ENCODE measurements around the gene DPPA5.
"Not testable (repeated sequence)": the region's sequence is repeated elsewhere in the genome, so short reads cannot be mapped to it uniquely, and the experiment has no call there.

DPPA5 gene, protein sequence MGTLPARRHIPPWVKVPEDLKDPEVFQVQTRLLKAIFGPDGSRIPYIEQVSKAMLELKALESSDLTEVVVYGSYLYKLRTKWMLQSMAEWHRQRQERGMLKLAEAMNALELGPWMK

DNA sequence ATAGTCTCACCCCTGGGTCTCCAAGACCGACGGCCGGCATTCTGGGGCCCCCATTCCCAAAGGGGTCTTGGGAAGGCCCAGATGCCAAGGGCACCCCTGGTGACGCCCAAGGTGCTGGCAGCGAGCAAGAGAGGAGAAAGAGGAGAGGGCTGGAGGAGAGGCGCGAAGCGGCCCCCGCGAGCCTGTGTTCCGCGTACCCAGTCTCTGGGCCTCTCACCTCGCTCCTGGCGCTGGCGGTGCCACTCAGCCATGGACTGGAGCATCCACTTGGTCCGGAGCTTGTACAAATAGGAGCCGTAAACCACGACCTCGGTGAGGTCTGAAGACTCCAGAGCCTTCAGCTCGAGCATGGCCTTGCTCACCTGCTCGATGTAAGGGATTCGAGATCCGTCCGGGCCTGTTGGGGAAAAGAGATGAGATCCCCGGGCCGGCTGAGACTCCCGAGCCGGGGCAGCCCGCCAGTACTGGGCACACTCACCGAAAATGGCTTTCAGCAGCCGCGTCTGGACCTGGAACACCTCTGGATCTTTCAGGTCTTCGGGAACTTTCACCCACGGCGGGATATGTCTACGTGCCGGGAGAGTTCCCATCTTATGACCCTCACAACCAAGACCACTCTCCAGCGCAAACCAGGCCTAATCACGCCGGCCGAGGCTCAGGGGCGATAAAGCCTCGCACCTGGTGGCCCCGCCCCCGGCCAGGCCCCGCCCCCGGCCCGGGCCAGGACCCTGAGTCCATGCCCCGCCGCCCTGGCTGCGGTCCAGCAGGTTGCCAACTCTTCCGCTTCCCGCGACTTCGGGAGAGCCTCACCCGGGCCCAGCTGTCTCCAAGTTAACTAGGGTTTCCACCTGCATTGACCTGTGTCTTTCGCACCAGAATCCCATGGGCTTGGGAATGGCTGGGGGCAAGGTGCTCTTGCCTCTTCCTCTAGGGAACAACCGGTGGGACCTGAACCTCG is at the start of gene DPPA5:
TSS of gene DPPA5 (minus strand) at position 641 of the 958 bp plus-strand sequence. CDS start at position 590, 51 bp downstream.
- DNase-seq (ENCODE audit: low spot score), result no peak

DNA sequence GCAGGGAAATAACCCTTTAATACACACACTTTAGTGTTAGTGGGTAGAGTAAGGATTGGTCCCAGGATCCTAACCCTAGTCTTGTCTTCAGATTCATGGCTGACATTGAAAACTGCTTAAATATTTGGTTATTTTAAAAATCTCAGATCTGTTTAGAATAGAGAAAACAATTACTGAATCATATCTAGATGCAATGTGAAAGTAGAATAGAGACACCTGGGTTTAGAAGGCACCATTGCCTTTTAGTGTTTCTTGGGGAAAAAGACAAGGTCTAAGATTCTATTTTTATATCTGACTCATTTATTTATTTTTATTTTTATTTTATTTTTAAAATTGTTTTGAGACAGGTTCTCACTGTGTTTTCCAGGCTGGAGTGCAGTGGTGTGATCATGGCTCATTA is 46.6 kb upstream of the DPPA5 start:
- no peak for DNase-seq (ENCODE audit: low spot score)

DNA sequence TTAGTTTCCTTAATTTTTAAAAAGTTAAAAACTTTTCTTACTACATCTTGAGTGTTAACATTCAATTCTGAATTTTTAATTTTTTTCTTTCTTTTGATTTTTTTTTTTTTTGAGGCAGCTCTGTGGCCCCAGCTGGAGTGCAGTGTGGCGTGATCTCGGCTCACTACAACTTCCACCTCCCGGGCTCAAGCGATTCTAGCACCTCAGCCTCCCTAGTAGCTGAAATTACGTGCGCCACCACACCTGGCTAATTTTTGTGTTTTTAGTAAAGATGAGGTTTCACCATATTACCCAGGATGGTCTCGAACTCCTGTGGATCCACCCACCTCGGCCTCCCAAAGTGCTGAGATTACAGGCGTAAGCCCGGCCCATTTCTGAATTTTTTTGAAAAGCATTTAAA is 41.8 kb upstream of the DPPA5 start:
- no peak for DNase-seq (ENCODE audit: low spot score)

DNA sequence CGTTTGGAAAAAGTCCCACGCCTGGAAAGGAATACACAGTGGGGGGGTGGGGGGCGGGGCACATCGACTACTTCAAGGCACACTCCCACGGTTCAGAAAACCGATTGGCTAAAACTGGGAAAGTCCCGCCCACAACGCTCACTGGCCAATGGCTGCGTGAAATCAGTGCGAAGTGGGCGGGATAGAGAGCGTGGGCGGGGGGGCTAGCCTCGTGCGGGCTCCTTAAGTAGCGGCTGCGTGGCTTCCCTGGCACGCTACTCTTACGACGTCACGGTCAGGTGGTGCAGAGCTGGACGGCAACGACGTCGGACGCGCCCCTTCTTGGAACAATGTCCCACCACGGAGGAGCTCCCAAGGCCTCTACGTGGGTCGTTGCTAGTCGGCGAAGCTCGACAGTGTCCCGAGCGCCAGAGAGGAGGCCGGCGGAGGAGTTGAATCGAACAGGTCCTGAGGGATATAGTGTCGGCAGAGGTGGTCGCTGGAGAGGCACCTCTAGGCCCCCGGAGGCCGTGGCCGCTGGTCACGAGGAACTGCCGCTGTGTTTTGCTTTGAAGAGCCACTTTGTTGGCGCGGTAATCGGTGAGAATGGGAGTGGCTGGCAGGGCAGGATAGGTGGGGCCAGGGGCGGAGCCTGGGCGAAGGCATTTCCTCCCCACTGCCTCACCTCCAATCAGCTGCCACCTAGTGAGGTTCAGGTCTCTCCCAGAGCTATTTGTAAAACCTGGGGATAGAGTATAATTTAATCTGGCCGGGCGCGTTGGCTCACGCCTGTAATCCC is 40.7 kb upstream of the DPPA5 start, which contains the start of gene DDX43:
TSS of gene DDX43 (plus strand) at position 252 of the 778 bp plus-strand sequence. CDS start at position 330, 78 bp downstream.
- peak; percentile 51 for DNase-seq (ENCODE audit: low spot score)

DNA sequence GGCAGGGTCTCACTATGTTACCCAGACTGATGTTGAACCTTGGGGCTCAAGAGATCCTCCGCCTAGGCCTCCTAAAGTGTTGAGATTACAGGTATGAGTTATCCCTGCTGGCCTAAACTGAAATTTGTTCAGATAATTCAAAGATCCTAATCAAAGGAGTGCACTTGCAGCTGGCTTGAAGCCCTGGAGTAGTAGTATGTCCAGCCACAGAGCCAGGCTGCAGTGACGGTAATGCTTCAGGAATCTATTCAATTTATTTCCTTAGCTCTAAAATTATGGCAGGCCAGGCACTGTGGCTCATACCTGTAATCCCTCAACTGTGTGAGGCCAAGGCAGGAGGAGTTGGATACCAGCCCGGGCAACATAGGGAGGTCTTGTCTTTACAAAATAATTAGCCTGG is 39.2 kb upstream of the DPPA5 start:
- DNase-seq (ENCODE audit: low spot score), result no peak

DNA sequence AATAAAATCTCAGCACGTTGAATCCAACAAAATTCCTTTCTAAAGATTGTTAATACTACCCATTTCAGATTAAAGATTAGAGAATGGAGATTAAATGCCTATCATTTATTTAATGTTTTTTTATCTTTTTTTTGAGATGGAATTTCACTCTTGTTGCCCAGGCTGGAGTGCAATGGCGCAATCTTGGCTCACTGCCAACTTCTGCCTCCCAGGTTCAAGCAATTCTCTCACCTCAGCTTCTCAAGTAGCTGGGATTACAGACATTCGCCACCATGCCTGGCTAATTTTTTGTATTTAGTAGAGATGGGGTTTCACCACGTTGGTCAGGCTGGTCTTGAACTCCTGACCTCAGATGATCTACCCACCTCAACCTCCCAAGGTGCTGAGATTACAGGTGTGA is 38.1 kb upstream of the DPPA5 start:
- DNase-seq (ENCODE audit: low spot score), result not testable (repeated sequence)

DNA sequence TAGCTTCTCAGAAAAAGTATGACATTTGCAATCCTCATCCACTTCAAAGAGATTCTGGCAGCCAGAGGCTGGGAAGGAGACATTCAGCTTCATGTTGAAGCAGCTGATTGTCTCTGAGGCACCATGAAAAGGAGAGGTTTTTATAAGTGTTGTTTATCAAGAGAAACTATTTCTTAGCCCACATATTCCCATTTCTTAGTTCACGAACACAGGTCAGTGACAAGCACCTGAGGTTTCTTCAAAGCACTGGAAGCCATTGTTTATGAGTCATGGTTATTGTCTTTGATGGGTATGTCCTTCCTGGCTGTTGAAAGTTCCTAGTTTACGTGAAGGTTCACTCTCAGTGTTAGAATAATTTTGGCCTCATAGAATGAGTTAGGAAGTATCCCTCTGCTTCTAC is 37.6 kb upstream of the DPPA5 start:
- DNase-seq (ENCODE audit: low spot score), result no peak

DNA sequence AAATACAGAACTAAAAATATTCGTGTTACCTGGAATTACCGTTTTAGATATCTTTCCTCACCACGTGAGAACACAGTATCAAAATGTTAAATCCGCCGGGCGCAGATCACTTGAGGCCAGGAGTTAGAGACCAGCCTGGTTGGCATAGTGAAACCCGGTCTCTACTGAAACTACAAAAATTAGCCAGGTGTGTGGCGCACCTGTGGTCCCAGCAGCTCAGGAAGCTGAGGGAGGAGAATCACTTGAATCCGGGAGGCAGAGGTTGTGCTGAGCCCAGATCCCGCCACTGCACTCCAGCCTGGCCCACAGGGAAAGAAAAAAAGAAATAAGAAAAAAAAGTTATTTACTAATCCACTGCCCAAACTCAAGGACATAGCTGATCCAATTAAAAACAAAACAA is 35.8 kb upstream of the DPPA5 start:
- DNase-seq (ENCODE audit: low spot score), result no peak

DNA sequence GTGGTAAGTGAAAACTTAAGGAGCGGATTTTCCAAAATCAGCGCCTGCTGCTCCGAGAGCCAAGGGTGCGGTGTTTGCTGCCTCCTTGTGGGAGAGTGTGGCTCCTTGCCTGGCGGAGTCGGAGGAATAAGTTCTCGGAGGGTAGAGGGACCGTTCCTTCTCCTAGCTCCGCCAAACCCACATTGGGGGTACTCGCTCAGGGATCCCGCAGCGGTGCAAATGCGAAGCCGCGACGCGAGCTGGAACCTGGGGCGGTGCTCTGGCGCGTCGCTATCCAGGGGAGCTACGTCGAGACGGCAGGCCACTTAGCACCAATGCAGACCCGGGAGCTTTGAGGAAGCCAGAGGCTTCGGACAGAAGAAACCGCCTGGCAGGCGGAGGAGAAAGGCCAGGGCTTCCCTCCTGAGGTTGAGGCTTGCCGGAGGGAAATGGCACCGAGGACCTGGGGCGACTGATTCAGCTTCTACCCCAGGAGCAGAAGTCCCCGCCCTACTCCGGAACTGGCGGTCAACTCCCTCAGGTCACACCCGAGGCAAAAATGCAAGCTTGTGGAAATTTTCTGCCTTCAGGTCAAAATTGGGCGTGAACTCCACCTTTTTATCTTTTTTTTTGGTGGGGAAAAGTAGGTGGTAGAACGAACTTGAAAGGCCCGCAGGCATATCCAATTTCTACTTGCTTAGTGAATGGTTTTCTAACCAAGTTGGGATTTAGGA is 34.9 kb upstream of the DPPA5 start:
- peak; percentile 35 for DNase-seq (ENCODE audit: low spot score)

DNA sequence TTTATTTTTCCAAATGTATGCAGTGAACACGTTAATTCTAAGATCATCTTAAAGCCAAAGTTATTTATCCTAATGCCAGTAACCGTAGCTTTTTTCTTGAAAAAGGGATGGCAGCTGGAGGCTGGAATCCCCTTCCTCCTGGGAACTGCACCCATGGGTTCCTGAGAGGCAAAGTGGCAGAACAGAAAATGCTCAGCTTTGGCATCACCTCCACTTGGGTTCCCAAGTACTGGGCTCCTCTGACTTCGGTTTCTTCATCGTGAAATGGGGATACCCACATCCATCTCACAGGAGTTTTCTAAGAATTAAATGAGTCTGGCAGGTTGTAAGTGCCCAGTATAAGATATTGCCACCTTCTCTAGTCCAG is 34.3 kb upstream of the DPPA5 start:
- DNase-seq (ENCODE audit: low spot score), result no peak

DNA sequence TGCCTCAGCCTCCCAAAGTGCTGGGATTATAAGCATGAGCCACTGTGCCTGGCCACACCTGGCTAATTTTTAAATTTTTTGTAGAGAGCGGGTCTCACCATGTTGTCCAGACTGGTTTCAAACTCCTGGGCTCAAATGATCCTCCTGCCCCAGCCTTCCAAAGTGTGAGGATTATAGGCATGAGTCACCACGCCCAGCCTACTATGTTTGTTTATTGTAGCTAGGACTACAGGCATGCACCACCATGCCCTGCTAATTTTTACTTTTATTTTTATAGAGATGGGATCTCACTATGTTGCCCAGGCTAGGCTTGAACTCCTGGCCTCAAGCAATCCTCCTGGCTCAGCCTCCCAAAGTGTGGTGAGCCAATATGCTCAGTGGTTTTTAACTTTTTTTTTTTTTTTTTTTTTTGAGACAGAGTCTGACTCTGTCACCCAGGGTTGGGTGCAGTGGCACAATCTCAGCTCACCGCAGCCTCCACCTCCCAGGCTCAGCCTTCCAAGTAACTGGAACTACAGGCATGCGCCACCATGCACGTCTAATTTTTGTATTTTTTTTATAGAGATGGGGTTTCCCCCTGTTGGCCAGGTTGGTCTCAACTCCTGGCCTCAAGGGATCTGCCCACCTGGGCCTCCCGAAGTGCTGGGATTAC is 28.5 kb upstream of the DPPA5 start:
- DNase-seq (ENCODE audit: low spot score), result no peak

DNA sequence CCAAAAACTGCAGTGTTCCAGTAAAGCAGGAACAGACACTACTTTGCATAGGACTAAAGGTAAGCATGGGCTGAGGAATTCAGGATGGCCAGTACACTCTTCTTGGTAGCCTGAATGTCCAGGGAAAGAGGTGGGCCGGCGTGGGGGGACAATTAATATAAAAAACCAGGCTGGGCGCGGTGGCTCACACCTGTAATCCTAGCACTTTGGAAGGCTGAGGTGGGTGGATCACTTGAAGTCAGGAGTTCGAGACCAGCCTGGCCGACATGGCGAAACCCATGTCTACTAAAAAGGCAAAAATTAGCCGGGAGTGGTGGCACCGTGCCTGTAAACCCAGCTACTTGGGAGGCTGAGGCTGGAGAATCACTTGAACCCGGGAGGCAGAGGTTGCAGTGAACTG is 27.5 kb upstream of the DPPA5 start:
- not testable (repeated sequence) for DNase-seq (ENCODE audit: low spot score)

DNA sequence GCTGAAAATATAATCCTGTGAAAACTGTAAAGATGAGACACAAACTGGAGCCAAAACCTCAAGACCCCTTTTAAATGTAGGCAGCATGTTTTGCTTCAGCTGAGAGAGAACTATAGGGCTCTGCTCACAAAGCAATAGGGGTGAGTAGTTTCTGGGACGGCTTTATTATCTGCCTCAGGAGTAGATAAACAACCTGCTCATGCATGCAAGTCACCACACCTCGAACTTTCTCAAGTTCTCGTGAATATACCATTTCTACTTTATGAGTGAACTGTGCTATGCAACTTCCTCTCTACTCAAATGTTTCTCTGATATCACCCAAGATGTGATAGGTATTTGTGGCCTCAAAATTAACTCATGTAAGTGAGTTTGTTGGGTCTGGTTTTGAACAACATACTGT is 23.1 kb upstream of the DPPA5 start:
- no peak for DNase-seq (ENCODE audit: low spot score)

DNA sequence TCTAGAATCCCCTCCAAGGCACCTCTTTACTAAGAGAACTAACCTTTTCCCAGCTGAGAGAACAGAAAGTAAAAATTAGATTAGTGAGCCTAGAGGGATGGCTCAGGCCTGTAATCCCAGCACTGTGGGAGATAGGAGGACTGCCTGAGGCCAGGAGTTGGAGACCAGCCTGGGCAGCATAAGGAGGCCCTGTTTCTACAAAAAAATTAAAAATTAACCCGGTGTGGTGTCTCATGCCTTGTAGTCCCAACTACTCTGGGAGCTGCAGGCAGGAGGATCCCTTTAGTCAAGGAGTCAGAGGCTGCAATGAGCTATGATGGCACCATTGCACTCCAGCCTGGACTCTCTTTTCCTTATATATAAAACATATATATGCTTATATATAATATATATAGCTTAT is 21.1 kb upstream of the DPPA5 start:
- no peak for DNase-seq (ENCODE audit: low spot score)

DNA sequence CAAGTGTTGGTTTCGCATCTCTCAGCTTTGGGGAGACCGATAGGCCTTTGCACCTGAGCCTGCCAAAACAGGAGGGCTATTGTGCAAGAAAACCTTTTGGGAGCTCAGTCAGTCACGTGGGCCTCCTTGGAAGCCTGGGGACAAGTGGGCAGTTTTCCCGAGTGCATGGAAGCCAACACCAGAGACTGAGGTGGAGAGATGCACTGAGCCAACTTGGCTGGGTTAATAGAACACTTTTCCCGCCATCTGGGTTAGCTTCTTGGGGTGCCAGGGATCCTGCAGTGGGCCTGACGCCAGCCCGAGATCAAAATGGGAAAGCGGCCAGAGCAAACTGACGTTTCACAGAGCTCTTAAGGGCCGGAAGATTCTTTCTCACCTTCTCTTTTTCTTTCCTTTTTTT is 18.4 kb upstream of the DPPA5 start:
- no peak for DNase-seq (ENCODE audit: low spot score)

DNA sequence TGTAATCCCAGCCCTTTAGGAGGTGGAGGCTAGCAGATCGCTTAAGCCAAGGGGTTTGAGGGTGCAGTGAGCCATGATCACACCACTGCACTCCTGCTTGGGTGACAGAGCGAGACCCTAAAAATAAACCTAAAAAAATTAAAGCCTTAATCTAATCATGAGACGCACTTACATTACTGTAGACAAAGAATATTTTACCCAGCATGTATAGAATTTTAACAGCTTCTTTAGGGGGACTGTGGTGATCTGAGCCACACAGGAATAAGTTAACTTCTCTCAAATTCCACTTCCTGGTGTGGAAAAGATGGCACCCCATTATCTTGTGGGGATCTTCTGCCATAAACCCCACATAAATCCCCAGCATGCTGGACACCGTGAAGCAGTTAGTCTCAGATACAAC is 17.9 kb upstream of the DPPA5 start:
- no peak for DNase-seq (ENCODE audit: low spot score)

DNA sequence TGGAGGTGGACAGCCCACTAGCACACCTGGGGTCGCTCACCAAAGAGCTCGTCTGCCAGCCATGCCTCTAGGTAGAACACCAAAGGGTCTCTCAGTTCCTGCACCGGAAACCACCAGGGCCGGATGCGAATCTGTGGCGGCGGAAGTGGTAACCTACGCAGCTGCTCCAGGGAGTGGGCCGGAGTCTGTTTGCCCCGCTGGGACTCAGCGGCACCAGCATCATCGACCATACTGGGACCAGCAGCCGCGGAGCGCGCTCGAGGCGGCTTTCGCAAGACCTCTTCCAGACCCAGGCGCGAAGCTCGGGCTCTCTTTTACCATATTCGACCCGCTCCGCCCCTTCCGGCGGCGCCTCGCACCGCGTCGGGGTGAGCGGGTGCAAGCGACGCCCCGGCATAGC is 15.5 kb upstream of the DPPA5 start, which contains the start of gene OOEP:
TSS of gene OOEP (minus strand) at position 335 of the 400 bp plus-strand sequence. CDS start at position 230, 105 bp downstream.
- no peak for DNase-seq (ENCODE audit: low spot score)

DNA sequence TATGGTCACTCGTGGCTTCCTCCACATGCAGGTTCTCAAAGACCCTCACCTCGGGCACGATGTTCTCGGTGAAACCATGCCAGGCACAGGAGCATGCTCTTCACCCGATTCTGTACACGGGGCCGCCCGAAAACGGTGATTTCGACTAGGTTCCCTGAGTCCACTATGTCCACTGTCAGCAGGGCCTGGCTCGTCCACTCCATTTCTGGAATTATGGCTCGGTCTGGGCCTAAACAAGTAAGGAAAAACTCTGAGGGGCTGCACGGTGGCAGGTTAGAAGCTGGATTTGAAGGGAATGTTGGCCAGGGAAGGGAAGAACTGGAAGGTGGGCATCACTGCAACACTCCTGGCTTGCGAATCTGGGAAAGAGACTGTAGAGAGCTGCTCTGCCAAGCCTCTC is 15.1 kb upstream of the DPPA5 start:
- DNase-seq (ENCODE audit: low spot score), result no peak

DNA sequence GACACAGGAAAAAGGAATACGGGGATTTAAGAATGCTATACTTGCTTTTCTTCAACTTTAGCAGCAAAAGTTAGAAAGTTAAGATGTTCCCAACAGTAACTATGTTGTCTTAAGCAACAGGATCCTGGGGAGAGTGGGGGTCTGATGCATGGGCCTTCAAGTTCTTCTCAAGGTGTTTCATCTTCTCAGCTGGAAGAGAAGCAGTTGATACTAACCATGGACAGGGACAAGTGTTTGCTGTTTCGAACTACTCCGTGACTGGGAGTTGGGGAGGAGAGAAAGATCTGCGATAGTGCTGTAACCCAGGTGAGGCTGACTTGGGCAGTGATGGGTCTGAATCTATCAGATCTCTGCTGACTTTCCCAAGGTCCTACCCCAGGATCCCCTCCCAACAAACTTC is 14.6 kb upstream of the DPPA5 start:
- DNase-seq (ENCODE audit: low spot score), result no peak

DNA sequence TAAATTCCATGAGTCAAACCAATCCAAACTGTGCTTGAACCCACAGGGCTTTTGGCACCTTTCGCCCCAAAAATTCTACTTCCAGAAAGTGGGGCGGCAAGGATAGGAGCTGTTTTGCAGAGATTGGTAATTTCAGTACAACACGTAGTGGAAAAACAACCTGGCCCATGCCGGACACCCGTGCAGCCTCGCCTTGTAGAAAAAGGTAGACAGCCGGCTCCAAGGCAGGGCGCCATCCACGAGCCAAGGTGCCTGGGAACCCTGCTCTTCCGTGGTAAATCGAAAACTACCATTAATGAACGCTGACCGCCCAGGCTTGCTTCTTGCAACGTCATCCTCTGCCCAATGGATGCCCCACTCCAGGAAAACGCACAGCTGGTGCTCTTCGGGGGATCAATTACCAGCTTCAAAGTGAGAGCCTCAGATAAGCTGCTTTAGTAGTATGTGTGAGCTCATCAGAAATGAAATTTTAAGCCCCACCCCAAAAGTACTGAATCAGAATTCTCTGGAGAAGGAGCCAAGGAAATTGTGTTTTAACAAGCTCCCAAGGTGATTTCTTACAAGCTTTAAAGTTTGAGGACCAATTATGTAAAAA is 13.8 kb upstream of the DPPA5 start:
- no peak for DNase-seq (ENCODE audit: low spot score)

DNA sequence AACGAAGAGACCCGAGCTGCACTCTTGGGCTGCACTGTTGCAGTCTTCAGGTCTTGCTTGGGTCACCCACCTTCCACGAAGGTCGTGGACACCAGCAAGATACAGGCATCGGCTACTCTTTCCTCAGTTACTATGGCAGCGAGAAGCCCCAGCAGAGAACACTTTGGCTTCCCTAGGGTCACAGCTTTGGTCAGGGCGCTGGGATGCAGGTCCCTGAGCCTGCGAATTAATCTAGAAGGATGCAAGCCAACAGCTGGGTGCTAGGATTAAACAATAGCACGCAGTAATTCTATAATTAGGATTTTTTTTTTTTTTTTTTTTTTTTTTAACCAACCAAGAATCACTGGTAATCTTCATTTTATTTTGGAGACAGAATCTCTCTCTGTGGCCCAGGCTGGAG is 10.5 kb upstream of the DPPA5 start:
- DNase-seq (ENCODE audit: low spot score), result no peak

All from hematopoietic multipotent progenitor cell treated with erythropoietin and hydrocortisone succinate and interleukin-3 and kit ligand, for 15 days (in vitro differentiated cells).